ENCODE measurements around the gene MTTP.

- TF ChIP-seq CTCF (IDR thresholded peaks at IDR 0.05) (no peak), EZH2 (IDR thresholded peaks at IDR 0.05; ENCODE audit: borderline replicate concordance, insufficient read depth, low read depth, low read length, poor library complexity, severe bottlenecking) (no peak)
These were observed 37.7 kb downstream of the MTTP start for GRCh38 chr4:99612281-99612680.
